HCT116 (cell line): ENCODE measurements around the gene DCAF10. TPM values are rescaled to one million over a fixed set of nuclear protein-coding genes. Genes with fewer than 3 reads are reported as not detected.

ENCODE experiments used
- ATAC-seq: fragments of 200-7000 bp; cut with Tn5 transposase; 2 replicates; pipeline ENCODE4 v1.9.1; 2020; ENCODE audit warnings: mild to moderate bottlenecking, moderate library complexity
- BruUV-seq: library from RNA; stranded (reverse); fragments of 400-500 nt; replicated peaks from 2 replicates; lab custom pipeline; 2021; lab: Mats Ljungman, UMichigan
- CTCF ChIA-PET: fragments of 300-600 bp; sonication (Branson Sonifier 250); formaldehyde crosslinking; loops from one replicate; lab custom pipeline; 2021; ENCODE audit warnings: antibody characterized with exemption; lab: Charles Lee
- POLR2A ChIA-PET: fragments of 300-600, 350-600 bp; sonication (Branson Sonifier 250); formaldehyde crosslinking; loops from one replicate; lab custom pipeline; 2021; ENCODE audit warnings: antibody characterized with exemption; lab: Charles Lee
- RAD21 ChIA-PET, 2 experiments: fragments of 300-600 bp; sonication (Branson Sonifier 250); formaldehyde crosslinking; loops; one replicate each; lab custom pipeline; 2023; ENCODE audit warnings: low total read pairs in 2 of 2; ENCODE audit not compliant: uncharacterized antibody in 2 of 2, unreplicated experiment in 2 of 2, low non-redundant PET in 1 of 2; lab: Charles Lee
- DNase-seq: peaks from one replicate; pipeline ENCODE4 v3.0.0-alpha.2; 2010; ENCODE audit warnings: low read depth, low spot score
- H2AFZ ChIP-seq: fragments of 200-600 bp; shearing (Covaris generic), sonication (generic); 2 replicates; pipeline ENCODE4 v1.6.1; 2017; ENCODE audit warnings: low read depth, mixed run types, mixed read lengths, antibody characterized with exemption, low read length; ENCODE audit not compliant: poor library complexity, severe bottlenecking
- H3K27ac ChIP-seq: 2 replicates; pipeline ENCODE4 v1.5.1; 2012; ENCODE audit warnings: low read depth, low read length
- H3K27me3 ChIP-seq: fragments of 200-600 bp; sonication (generic); 2 replicates; pipeline ENCODE4 v1.6.1; 2016; ENCODE audit warnings: mixed run types, low read length, mixed read lengths; ENCODE audit not compliant: insufficient read depth
- H3K36me3 ChIP-seq, 2 experiments: fragments of 200-500 bp in 1 of 2; fragments of 200-600 bp in 1 of 2; sonication (Bioruptor generic) in 1 of 2; sonication (generic) in 1 of 2; 2 replicates each; pipeline versions ENCODE4 v1.5.1 to v1.6.1; 2014 to 2016; ENCODE audit warnings: low read length in 2 of 2, inconsistent platforms in 1 of 2, mixed read lengths in 1 of 2, mixed run types in 1 of 2; ENCODE audit not compliant: insufficient read depth in 2 of 2, control insufficient read depth in 1 of 2
- H3K4me1 ChIP-seq, 2 experiments: fragments of 200-600 bp in 1 of 2; sonication (generic) in 1 of 2; 2 replicates each; pipeline versions ENCODE4 v1.5.1 to v1.6.1; 2012 to 2017; ENCODE audit warnings: low read length in 2 of 2, inconsistent platforms in 1 of 2, mild to moderate bottlenecking in 1 of 2, mixed read lengths in 1 of 2, mixed run types in 1 of 2, moderate library complexity in 1 of 2; ENCODE audit not compliant: insufficient read depth in 2 of 2, control insufficient read depth in 1 of 2
- H3K4me2 ChIP-seq: fragments of 200-600 bp; sonication (generic); 2 replicates; pipeline ENCODE4 v1.6.1; 2017; ENCODE audit warnings: mixed run types, low read length, mixed read lengths
- H3K4me3 ChIP-seq, 2 experiments: fragments of 200-600 bp in 1 of 2; sonication (generic) in 1 of 2; replicated peaks in 1 of 2; 2 replicates each; pipeline ENCODE4 v1.5.1; 2011 to 2016; ENCODE audit warnings: low read length in 2 of 2, control low read depth in 1 of 2, low read depth in 1 of 2, mild to moderate bottlenecking in 1 of 2, mixed read lengths in 1 of 2, mixed run types in 1 of 2
- H3K79me2 ChIP-seq: fragments of 200-600 bp; sonication (generic); 2 replicates; pipeline ENCODE4 v1.6.1; 2017; ENCODE audit warnings: mild to moderate bottlenecking, mixed run types, low read length, moderate library complexity, mixed read lengths; ENCODE audit not compliant: insufficient read depth
- H3K9ac ChIP-seq: fragments of 200-600 bp; sonication (generic); 2 replicates; pipeline ENCODE4 v1.6.1; 2016; ENCODE audit warnings: low read length, mixed read lengths
- H3K9me2 ChIP-seq: fragments of 200-600 bp; sonication (generic), shearing (Covaris generic); 2 replicates; pipeline ENCODE4 v1.6.1; 2017; ENCODE audit warnings: mixed run types, mild to moderate bottlenecking, moderate library complexity; ENCODE audit not compliant: insufficient read depth
- H3K9me3 ChIP-seq, 2 experiments: fragments of 200-500 bp in 1 of 2; fragments of 200-600 bp in 1 of 2; sonication (Bioruptor generic) in 1 of 2; sonication (generic) in 1 of 2; 2 replicates each; pipeline ENCODE4 v1.6.1; 2014 to 2017; ENCODE audit warnings: low read length in 2 of 2, mixed read lengths in 2 of 2, inconsistent platforms in 1 of 2, low read depth in 1 of 2, mild to moderate bottlenecking in 1 of 2, mixed run types in 1 of 2, moderate library complexity in 1 of 2; ENCODE audit not compliant: control insufficient read depth in 1 of 2, insufficient read depth in 1 of 2
- H4K20me1 ChIP-seq: fragments of 200-600 bp; sonication (generic), shearing (Covaris generic); 2 replicates; pipeline ENCODE4 v1.6.1; 2017; ENCODE audit warnings: mixed run types, mild to moderate bottlenecking, moderate library complexity; ENCODE audit not compliant: insufficient read depth
- ATF3 ChIP-seq: IDR thresholded peaks from 2 replicates; pipeline ENCODE4 v1.6.1; 2012
- CTCF ChIP-seq, 3 experiments: fragments of 200-600 bp in 1 of 3; sonication (generic) in 1 of 3; IDR thresholded peaks in 2 of 3; conservative IDR thresholded peaks in 1 of 3; 2 replicates each; pipeline ENCODE4 v1.5.1; 2012 to 2017; ENCODE audit warnings: low read depth in 2 of 3, low read length in 2 of 3, antibody characterized with exemption in 1 of 3, borderline replicate concordance in 1 of 3, control low read depth in 1 of 3, mild to moderate bottlenecking in 1 of 3, mixed read lengths in 1 of 3, mixed run types in 1 of 3, moderate library complexity in 1 of 3; ENCODE audit not compliant: insufficient read depth in 1 of 3
- EGR1 ChIP-seq: IDR thresholded peaks from 2 replicates; pipeline ENCODE4 v1.6.1; 2012; ENCODE audit warnings: low read depth
- ELF1 ChIP-seq: IDR thresholded peaks from 2 replicates; pipeline ENCODE4 v1.6.1; 2012; ENCODE audit warnings: low read depth, borderline replicate concordance
- EZH2phosphoT487 ChIP-seq: fragments of 200-600 bp; IDR thresholded peaks from 2 replicates; pipeline ENCODE4 v1.6.1; 2018; ENCODE audit warnings: antibody characterized with exemption, borderline replicate concordance
- JUND ChIP-seq: IDR thresholded peaks from 2 replicates; pipeline ENCODE4 v1.6.1; 2012
- MAX ChIP-seq: IDR thresholded peaks from 2 replicates; pipeline ENCODE4 v1.6.1; 2012
- POLR2A ChIP-seq: IDR thresholded peaks from 2 replicates; pipeline ENCODE4 v1.7.0; 2011; ENCODE audit warnings: borderline replicate concordance; ENCODE audit not compliant: insufficient read depth, insufficient read length; ENCODE audit errors: extremely low read depth
- RAD21 ChIP-seq: IDR thresholded peaks from 2 replicates; pipeline ENCODE4 v1.6.1; 2012; ENCODE audit warnings: low read depth, mild to moderate bottlenecking
- SIN3A ChIP-seq: IDR thresholded peaks from 2 replicates; pipeline ENCODE4 v1.6.1; 2012; ENCODE audit warnings: low read depth
- SRF ChIP-seq: IDR thresholded peaks from 2 replicates; pipeline ENCODE4 v1.6.1; 2012; ENCODE audit warnings: low read depth
- TCF7L2 ChIP-seq: IDR thresholded peaks from 2 replicates; pipeline ENCODE4 v1.7.0; 2011; ENCODE audit warnings: borderline replicate concordance, inconsistent platforms; ENCODE audit not compliant: insufficient read depth, insufficient read length; ENCODE audit errors: extremely low read depth
- ZFX ChIP-seq: fragments of 450-650 bp; IDR thresholded peaks from 2 replicates; pipeline ENCODE4 v1.6.1; 2017
- ZNF274 ChIP-seq: fragments of 200-500 bp; sonication (Bioruptor generic); IDR thresholded peaks from 2 replicates; pipeline ENCODE4 v1.6.1; 2014; ENCODE audit warnings: mild to moderate bottlenecking, low read depth, low read length, inconsistent platforms
- intact Hi-C: fragments of 100-400 bp; cut with micrococcal nuclease; formaldehyde crosslinking; loops from 2 replicates; pipeline ENCODE4 v1.10.0; 2022
- total RNA-seq: library from RNA; stranded (reverse); gene quantifications from one replicate; pipeline ENCODE4 v1.2.1, GENCODE V29; 2021; ENCODE audit not compliant: unreplicated experiment

The DCAF10 gene
- total RNA-seq, 1 experiment from 2014 or later: 20.6 TPM

- Histone ChIP-seq H3K4me1 (no peaks in the 10 kb centered on the region), H3K27me3 (no peaks in the 10 kb centered on the region), H3K79me2 (no peaks in the 10 kb centered on the region), H3K9ac (no peak overlapping the region), H3K4me3 (no peak overlapping the region), H3K27ac (no peak overlapping the region), H3K4me2 (no peak overlapping the region), H3K9me2 (no peaks in the 10 kb centered on the region), H3K9me3 (no peaks in the 10 kb centered on the region), H3K36me3 (no peaks in the 10 kb centered on the region), H4K20me1 (no peaks in the 10 kb centered on the region), H2AFZ (no peak overlapping the region)
- TF ChIP-seq ELF1 (no peak), EZH2phosphoT487 (no peak), JUND (no peak), SIN3A (no peak)
- no peak for DNase-seq
- BruUV-seq: no TSS peak
- ChIA-PET RAD21 (no interaction called here), CTCF (no interaction called here), POLR2A (no interaction called here)
- intact Hi-C loops: no loop called here
- ATAC-seq: no peak
Observed at GRCh38 chr9:37792122-37792521, 8.5 kb upstream of the DCAF10 start.

- no peak for ATAC-seq
- POLR2A ChIA-PET: no interaction called here
- intact Hi-C loops: loop anchor here (5.0 kb wide), 1 partner anchor 309 kb away; the partner anchor contains the start of gene POLR1E
Observed at GRCh38 chr9:37796232-37796631, 4.4 kb upstream of the DCAF10 start.

More at GRCh38 chr9:37796232-37796631, 4.4 kb upstream of the DCAF10 start:
- no peak overlapping the region for H3K27ac ChIP-seq
- no peak overlapping the region for H3K9ac ChIP-seq
- H2AFZ ChIP-seq: no peak overlapping the region
- no peak overlapping the region for H3K4me3 ChIP-seq
- no peaks in the 10 kb centered on the region for H3K9me2 ChIP-seq
- no TSS peak for BruUV-seq
- H3K79me2 ChIP-seq: peaks cover 5% of the 10 kb centered on the region; the same call in 1 of the 2 replicates
- no peaks in the 10 kb centered on the region for H3K9me3 ChIP-seq
- no peaks in the 10 kb centered on the region for H4K20me1 ChIP-seq
- H3K36me3 ChIP-seq: no peaks in the 10 kb centered on the region
- ChIA-PET CTCF (no interaction called here), RAD21 (no interaction called here)
- H3K4me2 ChIP-seq: no peak overlapping the region
- DNase-seq: no peak
- no peaks in the 10 kb centered on the region for H3K27me3 ChIP-seq
- peaks cover 2 to 9% of the 10 kb centered on the region in 2 experiments; a peak in 3 of 4 replicates for H3K4me1 ChIP-seq
- TF ChIP-seq ZNF274 (no peak), RAD21 (no peak), POLR2A (no peak), TCF7L2 (no peak), EGR1 (no peak), CTCF (IDR thresholded peaks at IDR 0.05 in 2 of 3, conservative IDR thresholded peaks at IDR 0.05 in 1 of 3; ENCODE audit: borderline replicate concordance in 1 of 3, insufficient read depth in 1 of 3, low read depth in 2 of 3, low read length in 2 of 3) (no peak), JUND (no peak), ZFX (no peak), MAX (no peak), ELF1 (no peak), ATF3 (no peak), SRF (no peak)
